Fibroblast of lung (primary cell): ENCODE results near the gene UBN2. TPM values are rescaled to one million over a fixed set of nuclear protein-coding genes. Genes with fewer than 3 reads are reported as not detected.
"Not testable (repeated sequence)": the region's sequence is repeated elsewhere in the genome, so short reads cannot be mapped to it uniquely, and the experiment has no call there.

Experiments
- DNase-seq, 2 donors: peaks; one replicate each; pipeline versions ENCODE4 v3.0.0 to v3.0.0-alpha.2; 2010; ENCODE audit warnings: low read depth in 2 of 2
- H2AFZ ChIP-seq: 2 replicates; pipeline ENCODE4 v1.5.1; 2012; ENCODE audit warnings: low read length, control low read depth, inconsistent platforms
- H3K27ac ChIP-seq: 2 replicates; pipeline ENCODE4 v1.5.1; 2011; ENCODE audit warnings: low read length, control low read depth; ENCODE audit not compliant: insufficient read depth
- H3K27me3 ChIP-seq: 2 replicates; pipeline ENCODE4 v1.5.1; 2011; ENCODE audit warnings: mild to moderate bottlenecking, low read length; ENCODE audit not compliant: control insufficient read depth, insufficient read depth
- H3K36me3 ChIP-seq: 2 replicates; pipeline ENCODE4 v1.5.1; 2011; ENCODE audit warnings: low read length; ENCODE audit not compliant: control insufficient read depth, insufficient read depth
- H3K4me1 ChIP-seq: 2 replicates; pipeline ENCODE4 v1.5.1; 2011; ENCODE audit warnings: low read length; ENCODE audit not compliant: control insufficient read depth, insufficient read depth; ENCODE audit errors: extremely low read depth
- H3K4me2 ChIP-seq: 2 replicates; pipeline ENCODE4 v1.5.1; 2011; ENCODE audit warnings: low read length, control low read depth; ENCODE audit not compliant: insufficient read depth; ENCODE audit errors: extremely low read depth
- H3K4me3 ChIP-seq, 4 experiments: fragments of 200-600 bp in 1 of 4; sonication (generic) in 1 of 4; replicated peaks in 1 of 4; 2 replicates each; pipeline ENCODE4 v1.5.1; 2011 to 2016; ENCODE audit warnings: low read length in 4 of 4, low read depth in 3 of 4, mild to moderate bottlenecking in 3 of 4, control low read depth in 2 of 4, inconsistent platforms in 1 of 4, mixed read lengths in 1 of 4; ENCODE audit not compliant: insufficient read depth in 1 of 4; ENCODE audit errors: control extremely low read depth in 1 of 4
- H3K79me2 ChIP-seq: 2 replicates; pipeline ENCODE4 v1.5.1; 2012; ENCODE audit warnings: mild to moderate bottlenecking, low read length, inconsistent platforms; ENCODE audit not compliant: control insufficient read depth, insufficient read depth
- H3K9ac ChIP-seq: 2 replicates; pipeline ENCODE4 v1.5.1; 2011; ENCODE audit warnings: mild to moderate bottlenecking, low read length, control low read depth; ENCODE audit not compliant: insufficient read depth
- H3K9me3 ChIP-seq: 2 replicates; pipeline ENCODE4 v1.5.1; 2012; ENCODE audit warnings: low read depth, low read length; ENCODE audit not compliant: control insufficient read depth, insufficient read depth
- H4K20me1 ChIP-seq: 2 replicates; pipeline ENCODE4 v1.5.1; 2011; ENCODE audit warnings: low read length; ENCODE audit not compliant: control insufficient read depth, insufficient read depth; ENCODE audit errors: extremely low read depth
- EZH2 ChIP-seq: IDR thresholded peaks from 2 replicates; pipeline ENCODE4 v1.5.1; 2012; ENCODE audit warnings: low read length, control low read depth, mild to moderate bottlenecking; ENCODE audit errors: missing control alignments
- polyA plus RNA-seq, 2 donors: library from polyadenylated mRNA; depleted of rRNA in 1 of 2; stranded (reverse) in 1 of 2; unstranded in 1 of 2; fragments of >200 nt; gene quantifications; 2 replicates each; pipeline ENCODE4 v1.2.1, GENCODE V29; 2011 to 2012; ENCODE audit warnings: missing spikeins in 1 of 2
- total RNA-seq: library from RNA; depleted of rRNA; stranded (reverse); fragments of >200 nt; gene quantifications from 2 replicates; pipeline ENCODE4 v1.2.1, GENCODE V29; 2014
- TF ChIP-seq, protein P1 (sequence below), 2 donors: IDR thresholded peaks in 1 of 2; conservative IDR thresholded peaks in 1 of 2; 1 replicate in 1 of 2; 2 replicates in 1 of 2; pipeline ENCODE4 v1.5.1; 2011 to 2012; ENCODE audit warnings: low read length in 2 of 2, control low read depth in 1 of 2, inconsistent platforms in 1 of 2, low read depth in 1 of 2, mild to moderate bottlenecking in 1 of 2

UBN2 gene
- total and polyA plus RNA-seq, 2 donors (not counting 1 experiment from before 2014, with no cell fraction given): 2.2 to 5.9 TPM

- not testable (repeated sequence) for H2AFZ ChIP-seq, H3K4me1 ChIP-seq, H3K79me2 ChIP-seq, H3K36me3 ChIP-seq, H3K27me3 ChIP-seq, H3K9me3 ChIP-seq, H4K20me1 ChIP-seq, DNase-seq, H3K4me3 ChIP-seq, H3K9ac ChIP-seq, H3K4me2 ChIP-seq, H3K27ac ChIP-seq
These were observed 4.0 kb upstream of the UBN2 start for GRCh38 chr7:139226988-139227488.

- peak overlapping the region; percentile 97 for H2AFZ ChIP-seq
- no peak for DNase-seq
- H3K9me3 ChIP-seq: no peaks in the 10 kb centered on the region
- peak overlapping the region; percentile 86 for H3K9ac ChIP-seq
- H4K20me1 ChIP-seq: no peaks in the 10 kb centered on the region
- no peaks in the 10 kb centered on the region for H3K36me3 ChIP-seq
- H3K27ac ChIP-seq: no peak overlapping the region
- peak overlapping the region in 3 of 4 experiments; percentile 83 to 99 (median 87) for H3K4me3 ChIP-seq
- TF ChIP-seq, protein P1, sequence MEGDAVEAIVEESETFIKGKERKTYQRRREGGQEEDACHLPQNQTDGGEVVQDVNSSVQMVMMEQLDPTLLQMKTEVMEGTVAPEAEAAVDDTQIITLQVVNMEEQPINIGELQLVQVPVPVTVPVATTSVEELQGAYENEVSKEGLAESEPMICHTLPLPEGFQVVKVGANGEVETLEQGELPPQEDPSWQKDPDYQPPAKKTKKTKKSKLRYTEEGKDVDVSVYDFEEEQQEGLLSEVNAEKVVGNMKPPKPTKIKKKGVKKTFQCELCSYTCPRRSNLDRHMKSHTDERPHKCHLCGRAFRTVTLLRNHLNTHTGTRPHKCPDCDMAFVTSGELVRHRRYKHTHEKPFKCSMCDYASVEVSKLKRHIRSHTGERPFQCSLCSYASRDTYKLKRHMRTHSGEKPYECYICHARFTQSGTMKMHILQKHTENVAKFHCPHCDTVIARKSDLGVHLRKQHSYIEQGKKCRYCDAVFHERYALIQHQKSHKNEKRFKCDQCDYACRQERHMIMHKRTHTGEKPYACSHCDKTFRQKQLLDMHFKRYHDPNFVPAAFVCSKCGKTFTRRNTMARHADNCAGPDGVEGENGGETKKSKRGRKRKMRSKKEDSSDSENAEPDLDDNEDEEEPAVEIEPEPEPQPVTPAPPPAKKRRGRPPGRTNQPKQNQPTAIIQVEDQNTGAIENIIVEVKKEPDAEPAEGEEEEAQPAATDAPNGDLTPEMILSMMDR (conservative IDR thresholded peaks at IDR 0.05 in 1 of 2, IDR thresholded peaks at IDR 0.05 in 1 of 2; ENCODE audit: low read depth in 1 of 2, low read length in 2 of 2): no peak
- no peak for TF ChIP-seq EZH2
- H3K4me1 ChIP-seq: no peaks in the 10 kb centered on the region
- H3K79me2 ChIP-seq: peaks cover 18% of the 10 kb centered on the region
- peak overlapping the region; percentile 92 for H3K4me2 ChIP-seq
- H3K27me3 ChIP-seq: no peaks in the 10 kb centered on the region
These were observed 1.0 kb upstream of the UBN2 start for GRCh38 chr7:139230023-139230422.

DNA sequence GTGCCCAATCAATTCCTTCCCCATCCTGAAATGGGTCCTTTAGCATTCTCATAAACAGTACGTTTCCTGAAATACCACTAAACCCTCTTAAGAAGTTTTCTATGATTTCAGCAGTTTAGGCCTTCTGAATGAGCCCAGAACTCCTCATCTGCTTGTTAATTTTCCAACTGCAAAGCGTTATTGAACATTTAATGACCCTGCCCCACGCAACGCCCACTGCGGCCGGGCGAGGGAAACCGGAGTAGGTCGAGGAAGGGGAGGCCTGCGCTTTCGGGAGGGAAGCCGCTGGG, 608 bp upstream of the UBN2 start:
- Histone ChIP-seq H4K20me1 (no peaks in the 10 kb centered on the region), H3K27me3 (no peaks in the 10 kb centered on the region), H3K79me2 (peaks cover 19% of the 10 kb centered on the region), H2AFZ (peak overlapping the region; percentile 97), H3K4me3 (peak overlapping the region; percentile 83 to 99 (median 90)), H3K4me2 (peak overlapping the region; percentile 92), H3K27ac (peak overlapping the region; percentile 90), H3K4me1 (no peaks in the 10 kb centered on the region), H3K9ac (peak overlapping the region; percentile 86), H3K36me3 (no peaks in the 10 kb centered on the region), H3K9me3 (no peaks in the 10 kb centered on the region)
- no peak for DNase-seq
- TF ChIP-seq EZH2: no peak
- TF ChIP-seq, protein P1 (conservative IDR thresholded peaks at IDR 0.05 in 1 of 2, IDR thresholded peaks at IDR 0.05 in 1 of 2; ENCODE audit: low read depth in 1 of 2, low read length in 2 of 2): no peak
